GM10248 (cell line): ENCODE results near the gene KAZALD1.

Experiments
- CTCF ChIA-PET: fragments of 300-600 bp; sonication (Branson Sonifier 250); formaldehyde crosslinking; extraction: SDS; loops from one replicate; lab custom pipeline; 2021; ENCODE audit warnings: antibody characterized with exemption; lab: Yijun Ruan, JAX
- POLR2A ChIA-PET: fragments of 350-650 bp; sonication (Branson Sonifier 250); formaldehyde crosslinking; extraction: SDS; loops from one replicate; lab custom pipeline; 2020; ENCODE audit warnings: antibody characterized with exemption; lab: Yijun Ruan, JAX
- DNase-seq: peaks from one replicate; pipeline ENCODE4 v3.0.0; 2012; ENCODE audit errors: extremely low spot score
- CTCF ChIP-seq: IDR thresholded peaks from 2 replicates; pipeline ENCODE4 v1.5.1; 2012; ENCODE audit warnings: mild to moderate bottlenecking, low read depth; ENCODE audit errors: extremely low read depth, missing control alignments, control extremely low read depth

Gene KAZALD1

DNA sequence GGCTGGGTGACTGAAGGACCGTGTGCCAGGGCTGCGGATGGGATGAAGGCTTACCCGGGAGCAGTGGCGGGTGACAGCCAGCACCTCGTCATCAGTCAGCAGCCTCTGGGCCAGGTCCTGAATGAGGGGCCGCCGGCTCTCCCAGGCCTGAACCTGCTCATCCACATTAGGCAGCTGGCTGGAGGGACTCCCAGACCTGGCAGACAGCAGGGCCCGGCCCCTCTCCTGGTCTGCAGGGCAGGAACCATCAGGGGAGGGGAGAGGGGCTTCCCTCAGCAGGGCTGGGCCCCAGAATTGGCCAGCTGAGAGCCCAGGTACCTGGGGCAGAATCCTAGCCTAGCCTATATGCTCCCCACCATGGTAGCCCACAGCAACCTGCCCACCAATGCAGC, 46.2 kb upstream of the KAZALD1 start:
- CTCF ChIA-PET = interaction anchor here (0.6 to 7.0 kb wide), 16 partner anchors 9 to 345 kb away, joined by 3 to 111 read pairs (median 7); partner anchors contain the start of genes LZTS2, MRPL43, PDZD7 and SFXN3
- DNase-seq = no peak
- TF ChIP-seq CTCF = no peak
- POLR2A ChIA-PET = no interaction called here

DNA sequence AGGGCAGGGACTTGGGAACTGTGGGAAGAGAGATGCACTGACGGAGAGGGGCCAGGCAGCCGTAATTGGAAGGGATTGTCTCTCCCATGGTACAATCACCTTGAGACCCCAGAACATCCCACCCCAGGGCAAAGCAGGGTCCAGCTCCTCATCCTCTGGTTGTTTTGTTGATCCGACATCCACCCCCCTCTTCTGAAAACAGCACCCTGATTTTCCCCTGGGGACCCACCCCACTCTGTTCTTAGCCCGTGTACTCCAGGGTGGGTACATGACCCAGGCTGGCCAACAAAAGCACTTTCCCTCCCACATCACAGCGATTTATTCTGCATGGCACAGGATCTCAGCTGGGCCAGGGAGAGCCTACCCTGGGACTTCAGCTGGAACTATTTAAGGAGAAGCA, 45.0 kb upstream of the KAZALD1 start:
- CTCF ChIA-PET = interaction anchor here (1.3 to 7.0 kb wide), 8 partner anchors 11 to 125 kb away, joined by 4 to 111 read pairs (median 24); partner anchors contain the start of genes KAZALD1, LZTS2, PDZD7 and SFXN3
- TF ChIP-seq CTCF = no peak
- POLR2A ChIA-PET = no interaction called here
- no peak for DNase-seq

DNA sequence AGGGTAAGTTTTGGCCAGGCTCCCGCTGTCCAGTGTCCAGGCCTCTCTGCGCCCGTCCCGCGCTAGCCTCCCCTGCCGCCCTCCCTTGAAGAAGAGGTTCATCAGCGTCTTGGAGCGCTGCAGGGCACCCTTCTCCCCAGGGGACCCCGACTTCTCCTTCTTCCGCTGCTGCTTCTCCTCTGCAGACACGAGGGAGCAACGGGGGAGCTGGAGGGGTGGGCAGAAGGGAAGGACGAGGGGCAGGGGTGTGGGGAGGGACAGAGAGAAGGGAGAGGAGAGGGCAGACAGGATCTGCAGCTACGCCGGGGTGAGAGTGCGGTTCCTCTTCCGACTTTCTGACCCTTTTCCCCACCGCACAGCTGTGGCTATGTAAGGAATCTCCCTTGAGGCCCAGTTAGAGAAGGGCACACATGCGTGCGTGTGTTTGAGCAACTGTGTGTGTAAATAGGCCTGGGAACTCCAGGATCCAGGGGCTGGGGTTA, 43.6 kb upstream of the KAZALD1 start:
- POLR2A ChIA-PET = no interaction called here
- CTCF ChIA-PET = interaction anchor here (1.2 to 7.0 kb wide), 14 partner anchors 12 to 124 kb away, joined by 3 to 111 read pairs (median 8); partner anchors contain the start of genes KAZALD1, LZTS2, PDZD7 and SEMA4G
- no peak for TF ChIP-seq CTCF
- no peak for DNase-seq

- TF ChIP-seq CTCF = peak; percentile 70
- peak; percentile 85 for DNase-seq
- POLR2A ChIA-PET = no interaction called here
- CTCF ChIA-PET = interaction anchor here (0.7 to 7.0 kb wide), 17 partner anchors 11 to 456 kb away, joined by 3 to 111 read pairs (median 7); partner anchors contain the start of genes KAZALD1, LZTS2, PDZD7 and SEMA4G
Measured at GRCh38 chr10:101018600-101019439, 43.0 kb upstream of the KAZALD1 start.

- TF ChIP-seq CTCF = no peak
- ChIA-PET POLR2A (no interaction called here), CTCF (interaction anchor here (0.7 to 7.0 kb wide), 14 partner anchors 11 to 457 kb away, joined by 3 to 111 read pairs (median 8); partner anchors contain the start of genes KAZALD1, LZTS2, PDZD7 and SEMA4G)
- no peak for DNase-seq
Measured at GRCh38 chr10:101019440-101019703, 42.4 kb upstream of the KAZALD1 start.

GRCh38 chr10:101020427-101021075, 41.2 kb upstream of the KAZALD1 start:
- ChIA-PET CTCF (interaction anchor here (1.7 to 7.0 kb wide), 5 partner anchors 9 to 41 kb away, joined by 10 to 111 read pairs (median 96); partner anchors contain the start of genes KAZALD1, LZTS2, PDZD7 and SFXN3), POLR2A (no interaction called here)
- TF ChIP-seq CTCF = no peak
- DNase-seq = no peak
